ENCODE results near the gene QSOX2.

Gene QSOX2

GRCh38 chr9:136173648-136174290 is 71.8 kb downstream of the QSOX2 start:
- DNase-seq (ENCODE audit: insufficient read length), result no peak
- no peak for TF ChIP-seq POLR2A (IDR thresholded peaks at IDR 0.05; ENCODE audit: low read depth, low read length)
- TF ChIP-seq TAF1 (IDR thresholded peaks at IDR 0.05; ENCODE audit: borderline replicate concordance, low read depth, low read length), result no peak
- no peak for TF ChIP-seq POLR2AphosphoS5 (IDR thresholded peaks at IDR 0.05; ENCODE audit: low read depth, low read length)
- FAIRE-seq, result no peak

- DNase-seq (ENCODE audit: insufficient read length), result no peak
- FAIRE-seq, result no peak
- TF ChIP-seq POLR2A (IDR thresholded peaks at IDR 0.05; ENCODE audit: low read depth, low read length) (no peak), TAF1 (IDR thresholded peaks at IDR 0.05; ENCODE audit: borderline replicate concordance, low read depth, low read length) (no peak), POLR2AphosphoS5 (IDR thresholded peaks at IDR 0.05; ENCODE audit: low read depth, low read length) (no peak)
These were observed 73.1 kb downstream of the QSOX2 start for GRCh38 chr9:136172412-136173079.

- no peak for TF ChIP-seq POLR2AphosphoS5 (IDR thresholded peaks at IDR 0.05; ENCODE audit: low read depth, low read length)
- TF ChIP-seq TAF1 (IDR thresholded peaks at IDR 0.05; ENCODE audit: borderline replicate concordance, low read depth, low read length), result no peak
- no peak for TF ChIP-seq POLR2A (IDR thresholded peaks at IDR 0.05; ENCODE audit: low read depth, low read length)
- no peak for DNase-seq (ENCODE audit: insufficient read length)
- FAIRE-seq, result no peak
These were observed 73.7 kb downstream of the QSOX2 start for GRCh38 chr9:136171801-136172411.

GRCh38 chr9:136171009-136171800 is 74.4 kb downstream of the QSOX2 start:
- TF ChIP-seq TAF1 (IDR thresholded peaks at IDR 0.05; ENCODE audit: borderline replicate concordance, low read depth, low read length), result no peak
- no peak for TF ChIP-seq POLR2AphosphoS5 (IDR thresholded peaks at IDR 0.05; ENCODE audit: low read depth, low read length)
- no peak for TF ChIP-seq POLR2A (IDR thresholded peaks at IDR 0.05; ENCODE audit: low read depth, low read length)
- no peak for DNase-seq (ENCODE audit: insufficient read length)
- FAIRE-seq, result no peak

GRCh38 chr9:136170006-136170901 is 75.4 kb downstream of the QSOX2 start:
- FAIRE-seq (no peak), DNase-seq (ENCODE audit: insufficient read length) (peak; percentile 90)
- TF ChIP-seq POLR2AphosphoS5 (IDR thresholded peaks at IDR 0.05; ENCODE audit: low read depth, low read length) (no peak), TAF1 (IDR thresholded peaks at IDR 0.05; ENCODE audit: borderline replicate concordance, low read depth, low read length) (no peak), POLR2A (IDR thresholded peaks at IDR 0.05; ENCODE audit: low read depth, low read length) (no peak)

GRCh38 chr9:136169495-136169894 is 76.1 kb downstream of the QSOX2 start:
- no peak for TF ChIP-seq POLR2AphosphoS5 (IDR thresholded peaks at IDR 0.05; ENCODE audit: low read depth, low read length)
- no peak for TF ChIP-seq TAF1 (IDR thresholded peaks at IDR 0.05; ENCODE audit: borderline replicate concordance, low read depth, low read length)
- TF ChIP-seq POLR2A (IDR thresholded peaks at IDR 0.05; ENCODE audit: low read depth, low read length), result no peak
- FAIRE-seq (no peak), DNase-seq (ENCODE audit: insufficient read length) (no peak)

GRCh38 chr9:136163248-136163850 is 82.3 kb downstream of the QSOX2 start:
- TF ChIP-seq POLR2A (IDR thresholded peaks at IDR 0.05; ENCODE audit: low read depth, low read length) (no peak), POLR2AphosphoS5 (IDR thresholded peaks at IDR 0.05; ENCODE audit: low read depth, low read length) (no peak), TAF1 (IDR thresholded peaks at IDR 0.05; ENCODE audit: borderline replicate concordance, low read depth, low read length) (no peak)
- DNase-seq (ENCODE audit: insufficient read length), result no peak
- FAIRE-seq, result no peak

- FAIRE-seq (no peak), DNase-seq (ENCODE audit: insufficient read length) (no peak)
- TF ChIP-seq POLR2A (IDR thresholded peaks at IDR 0.05; ENCODE audit: low read depth, low read length) (no peak), TAF1 (IDR thresholded peaks at IDR 0.05; ENCODE audit: borderline replicate concordance, low read depth, low read length) (no peak), POLR2AphosphoS5 (IDR thresholded peaks at IDR 0.05; ENCODE audit: low read depth, low read length) (no peak)
These were observed 84.5 kb downstream of the QSOX2 start for GRCh38 chr9:136160995-136161610.

- TF ChIP-seq POLR2AphosphoS5 (IDR thresholded peaks at IDR 0.05; ENCODE audit: low read depth, low read length) (no peak), TAF1 (IDR thresholded peaks at IDR 0.05; ENCODE audit: borderline replicate concordance, low read depth, low read length) (no peak), POLR2A (IDR thresholded peaks at IDR 0.05; ENCODE audit: low read depth, low read length) (no peak)
- FAIRE-seq (no peak), DNase-seq (ENCODE audit: insufficient read length) (no peak)
These were observed 85.2 kb downstream of the QSOX2 start for GRCh38 chr9:136160381-136160841.

GRCh38 chr9:136159851-136160250 is 85.8 kb downstream of the QSOX2 start:
- DNase-seq (ENCODE audit: insufficient read length), result no peak
- no peak for FAIRE-seq
- no peak for TF ChIP-seq POLR2A (IDR thresholded peaks at IDR 0.05; ENCODE audit: low read depth, low read length)
- no peak for TF ChIP-seq TAF1 (IDR thresholded peaks at IDR 0.05; ENCODE audit: borderline replicate concordance, low read depth, low read length)
- no peak for TF ChIP-seq POLR2AphosphoS5 (IDR thresholded peaks at IDR 0.05; ENCODE audit: low read depth, low read length)
